Measurements from ENCODE around the gene TLCD3B.

DNA sequence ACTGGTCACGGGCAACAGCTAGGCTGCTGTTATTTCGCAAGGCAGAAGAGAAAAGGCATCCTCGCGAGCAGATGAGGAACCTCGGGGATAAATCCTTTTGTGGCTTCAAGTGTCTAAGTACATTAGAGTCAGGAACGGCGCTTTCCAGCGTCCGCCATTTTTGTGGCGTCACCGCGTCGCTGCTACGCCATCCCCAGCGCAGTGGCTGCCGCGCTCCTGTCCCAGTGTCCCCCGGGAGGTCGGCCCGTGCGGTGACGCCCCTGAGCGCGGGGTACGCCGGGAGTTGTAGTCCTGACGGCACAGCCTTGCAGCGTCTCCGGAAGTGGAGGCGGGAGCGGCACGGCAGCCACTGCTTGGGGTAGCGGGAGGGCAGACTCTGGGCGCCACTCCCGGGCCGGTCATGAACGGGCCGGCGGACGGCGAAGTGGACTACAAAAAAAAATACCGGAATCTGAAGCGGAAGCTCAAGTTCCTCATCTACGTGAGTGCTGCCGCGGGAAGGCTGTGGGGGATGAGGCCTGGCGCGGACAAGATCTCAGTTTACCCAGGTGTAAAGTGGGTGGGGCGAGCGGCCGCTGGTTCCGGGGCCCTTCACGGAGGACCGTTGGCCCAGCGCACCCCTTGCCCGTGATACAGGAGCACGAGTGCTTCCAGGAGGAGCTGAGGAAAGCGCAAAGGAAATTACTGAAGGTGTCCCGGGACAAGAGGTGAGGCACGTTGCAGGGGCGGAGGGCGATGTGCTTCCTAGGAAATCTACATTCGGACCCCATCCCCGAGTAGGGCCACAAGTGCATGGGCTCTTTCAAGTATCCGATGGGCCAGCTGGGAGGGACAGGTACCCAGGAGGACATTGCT, 34.9 kb downstream of the TLCD3B start, which contains the start of gene INO80E:
- no peak for TF ChIP-seq EZH2 (IDR thresholded peaks at IDR 0.05; ENCODE audit: insufficient read depth, poor library complexity, severe bottlenecking)
- no peak for TF ChIP-seq EZH2phosphoT487 (IDR thresholded peaks at IDR 0.05; ENCODE audit: insufficient read depth, low read depth)

All from GM23248 (cell line).